Body of pancreas (tissue), 4 donors: Measurements from ENCODE around the gene PRAME. TPM values are rescaled to one million over a fixed set of nuclear protein-coding genes. Genes with fewer than 3 reads are reported as not detected.

Experiments
- ATAC-seq: fragments of 150-250 bp; one replicate; pipeline ENCODE4 v1.9.1; 2016
- DNase-seq, 4 donors: peaks; one replicate each; pipeline ENCODE4 v3.0.0-alpha.2; 2019
- H3K27ac ChIP-seq, 4 donors: fragments of 200-600 bp; sonication (generic); 1 replicate in 3 of 4; 2 replicates in 1 of 4; pipeline versions ENCODE4 v1.5.1 to v1.6.1; 2016 to 2019; ENCODE audit warnings: mild to moderate bottlenecking in 1 of 4, mixed read lengths in 1 of 4, moderate library complexity in 1 of 4
- H3K27me3 ChIP-seq, 2 donors: fragments of 200-600 bp; sonication (generic); one replicate each; pipeline ENCODE4 v1.6.0; 2016; ENCODE audit warnings: mild to moderate bottlenecking in 1 of 2
- H3K36me3 ChIP-seq, 2 donors: fragments of 200-600 bp; sonication (generic); replicated peaks in 1 of 2; 2 replicates each; pipeline ENCODE4 v1.5.1; 2016; ENCODE audit warnings: low read depth in 2 of 2; ENCODE audit not compliant: insufficient read depth in 1 of 2
- H3K4me1 ChIP-seq: fragments of 200-600 bp; sonication (generic); one replicate; pipeline ENCODE4 v1.6.0; 2016
- H3K4me3 ChIP-seq, 2 donors: fragments of 200-600 bp; sonication (generic); 1 replicate in 1 of 2; 2 replicates in 1 of 2; pipeline ENCODE4 v1.5.1; 2016 to 2019
- H3K9me3 ChIP-seq, 3 donors: fragments of 200-600 bp; sonication (generic); 1 replicate in 2 of 3; 2 replicates in 1 of 3; pipeline ENCODE4 v1.5.1; 2016
- POLR2A ChIP-seq, 3 donors: fragments of 450-650 bp; IDR thresholded peaks; one replicate each; pipeline ENCODE4 v1.6.1; 2016; ENCODE audit warnings: antibody characterized with exemption in 3 of 3, mild to moderate bottlenecking in 2 of 3
- WGBS, 2 donors: methylation state at CpG; one replicate each; pipeline ENCODE4 v1.1.5; 2017; 5-methylcytosine and 5-hydroxymethylcytosine counted together
- intact Hi-C: fragments of 100-400 bp; cut with DNase I; formaldehyde crosslinking; loops from one replicate; pipeline ENCODE4 v1.15.1; 2023
- total RNA-seq, 2 donors: library from RNA; depleted of rRNA; stranded (reverse); fragments of >200 nt; gene quantifications; one replicate each; pipeline ENCODE4 v1.1.0, GENCODE V29; 2016
- TF ChIP-seq, protein P1 (sequence below), 7 experiments: fragments of 450-650 bp in 4 of 7; fragments of 200-600 bp in 3 of 7; sonication (generic) in 3 of 7; IDR thresholded peaks; one replicate each; pipeline ENCODE4 v1.5.1; 2016 to 2019; ENCODE audit warnings: antibody characterized with exemption in 7 of 7

The PRAME gene
- total RNA-seq, 2 donors from 2014 or later, result not detected

GRCh38 chr22:22554587-22555284 lies 4.3 kb downstream of the PRAME start:
- ATAC-seq, result no peak
- H3K36me3 ChIP-seq, result no peaks in the 10 kb centered on the region
- no peak overlapping the region for H3K4me3 ChIP-seq
- intact Hi-C loops, result no loop called here
- H3K27me3 ChIP-seq, result no peaks in the 10 kb centered on the region
- H3K27ac ChIP-seq, result no peak overlapping the region
- TF ChIP-seq, protein P1, sequence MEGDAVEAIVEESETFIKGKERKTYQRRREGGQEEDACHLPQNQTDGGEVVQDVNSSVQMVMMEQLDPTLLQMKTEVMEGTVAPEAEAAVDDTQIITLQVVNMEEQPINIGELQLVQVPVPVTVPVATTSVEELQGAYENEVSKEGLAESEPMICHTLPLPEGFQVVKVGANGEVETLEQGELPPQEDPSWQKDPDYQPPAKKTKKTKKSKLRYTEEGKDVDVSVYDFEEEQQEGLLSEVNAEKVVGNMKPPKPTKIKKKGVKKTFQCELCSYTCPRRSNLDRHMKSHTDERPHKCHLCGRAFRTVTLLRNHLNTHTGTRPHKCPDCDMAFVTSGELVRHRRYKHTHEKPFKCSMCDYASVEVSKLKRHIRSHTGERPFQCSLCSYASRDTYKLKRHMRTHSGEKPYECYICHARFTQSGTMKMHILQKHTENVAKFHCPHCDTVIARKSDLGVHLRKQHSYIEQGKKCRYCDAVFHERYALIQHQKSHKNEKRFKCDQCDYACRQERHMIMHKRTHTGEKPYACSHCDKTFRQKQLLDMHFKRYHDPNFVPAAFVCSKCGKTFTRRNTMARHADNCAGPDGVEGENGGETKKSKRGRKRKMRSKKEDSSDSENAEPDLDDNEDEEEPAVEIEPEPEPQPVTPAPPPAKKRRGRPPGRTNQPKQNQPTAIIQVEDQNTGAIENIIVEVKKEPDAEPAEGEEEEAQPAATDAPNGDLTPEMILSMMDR (IDR thresholded peaks at IDR 0.05), result no peak
- no peak for TF ChIP-seq POLR2A (IDR thresholded peaks at IDR 0.05)
- 68 to 71% methylated on average over 4 of the region's 4 CpGs for WGBS, 2 donors
- no peak for DNase-seq
- H3K9me3 ChIP-seq, result no peaks in the 10 kb centered on the region
- no peaks in the 10 kb centered on the region for H3K4me1 ChIP-seq

DNA sequence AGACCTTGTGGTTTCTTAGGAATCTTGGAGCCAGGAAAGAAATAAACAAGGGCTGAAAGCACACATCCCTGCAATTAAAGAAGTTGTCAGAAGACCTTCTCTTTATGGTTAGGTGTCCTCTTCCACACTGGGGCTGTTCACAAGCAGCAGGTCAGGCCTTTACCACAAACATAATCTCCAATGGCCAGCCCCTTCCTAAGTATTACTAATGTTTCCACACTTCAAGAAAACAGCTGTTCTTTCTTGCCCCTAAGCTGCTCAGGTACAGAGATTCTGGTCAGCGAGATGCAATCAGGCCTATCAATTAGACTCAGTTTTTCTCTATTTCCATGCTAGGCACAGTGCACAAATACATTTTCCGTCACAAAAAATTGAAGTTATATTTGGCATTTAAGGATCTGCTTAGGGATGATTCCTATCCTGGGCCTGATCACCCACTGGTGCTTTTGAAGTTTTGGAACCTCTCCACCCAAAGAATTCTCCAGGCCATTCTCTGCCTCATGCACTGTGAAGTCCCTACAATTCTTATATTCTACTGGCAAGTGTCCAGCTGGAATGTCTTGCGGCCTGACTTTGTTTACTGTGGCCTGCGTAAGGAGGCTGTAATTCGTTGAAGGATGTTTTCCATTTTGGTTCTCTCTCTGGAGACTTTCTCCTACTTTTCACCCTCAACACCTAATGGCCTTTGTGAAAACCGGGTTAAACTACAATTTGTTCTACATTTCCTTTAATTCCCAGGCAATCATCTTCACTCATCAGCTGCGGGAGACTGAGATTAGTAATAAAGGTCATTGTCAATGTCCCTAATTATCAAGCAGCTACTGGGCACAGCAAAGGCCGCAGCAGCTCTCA lies 5.1 kb downstream of the PRAME start:
- intact Hi-C loops, result no loop called here
- Histone ChIP-seq H3K36me3 (no peaks in the 10 kb centered on the region), H3K4me3 (no peak overlapping the region), H3K27ac (no peak overlapping the region), H3K27me3 (no peaks in the 10 kb centered on the region), H3K9me3 (no peaks in the 10 kb centered on the region), H3K4me1 (no peaks in the 10 kb centered on the region)
- ATAC-seq (no peak), DNase-seq (no peak)
- TF ChIP-seq POLR2A (IDR thresholded peaks at IDR 0.05), result no peak
- TF ChIP-seq, protein P1 (IDR thresholded peaks at IDR 0.05), result no peak
- WGBS, 2 donors, result 59 to 65% methylated on average over 8 of the region's 8 CpGs

GRCh38 chr22:22553141-22553540 lies 5.9 kb downstream of the PRAME start:
- Histone ChIP-seq H3K4me3 (no peak overlapping the region), H3K27ac (no peak overlapping the region), H3K4me1 (no peaks in the 10 kb centered on the region), H3K27me3 (no peaks in the 10 kb centered on the region), H3K9me3 (no peaks in the 10 kb centered on the region), H3K36me3 (no peaks in the 10 kb centered on the region)
- WGBS, 2 donors, result 74 to 75% methylated on average over 1 of the region's 1 CpG
- DNase-seq (no peak), ATAC-seq (no peak)
- intact Hi-C loops, result no loop called here
- TF ChIP-seq, protein P1 (IDR thresholded peaks at IDR 0.05), result no peak
- TF ChIP-seq POLR2A (IDR thresholded peaks at IDR 0.05), result no peak

GRCh38 chr22:22552630-22553029 lies 6.4 kb downstream of the PRAME start:
- ATAC-seq, result no peak
- Histone ChIP-seq H3K4me1 (no peaks in the 10 kb centered on the region), H3K4me3 (no peak overlapping the region), H3K36me3 (no peaks in the 10 kb centered on the region), H3K9me3 (no peaks in the 10 kb centered on the region), H3K27me3 (no peaks in the 10 kb centered on the region), H3K27ac (no peak overlapping the region)
- intact Hi-C loops, result no loop called here
- TF ChIP-seq POLR2A (IDR thresholded peaks at IDR 0.05), result no peak
- TF ChIP-seq, protein P1 (IDR thresholded peaks at IDR 0.05), result no peak
- no peak for DNase-seq
- 56 to 71% methylated on average over 4 of the region's 4 CpGs for WGBS, 2 donors
